Muscle layer of colon (tissue), 2 donors: ENCODE results near the gene CRISPLD2.

Experiments
- H3K27ac ChIP-seq: one replicate; pipeline ENCODE4 v1.7.0; 2013; ENCODE audit warnings: low read depth, mild to moderate bottlenecking, low read length, moderate library complexity
- H3K27me3 ChIP-seq, 2 donors: one replicate each; pipeline ENCODE4 v1.7.0; 2013; ENCODE audit warnings: low read length in 2 of 2, mild to moderate bottlenecking in 2 of 2; ENCODE audit not compliant: insufficient read depth in 2 of 2, control insufficient read depth in 1 of 2
- H3K36me3 ChIP-seq: one replicate; pipeline ENCODE4 v1.7.0; 2013; ENCODE audit warnings: mild to moderate bottlenecking, low read length; ENCODE audit not compliant: insufficient read depth
- H3K4me1 ChIP-seq: one replicate; pipeline ENCODE4 v1.7.0; 2013; ENCODE audit warnings: mild to moderate bottlenecking, low read length; ENCODE audit not compliant: insufficient read depth
- H3K4me3 ChIP-seq, 2 donors: one replicate each; pipeline ENCODE4 v1.7.0; 2013; ENCODE audit warnings: low read length in 2 of 2, low read depth in 1 of 2, mild to moderate bottlenecking in 1 of 2, moderate library complexity in 1 of 2
- H3K9ac ChIP-seq: one replicate; pipeline ENCODE4 v1.7.0; 2013; ENCODE audit warnings: low read length
- H3K9me3 ChIP-seq: one replicate; pipeline ENCODE4 v1.7.0; 2013; ENCODE audit warnings: mild to moderate bottlenecking, low read length
- donor health status: abdominal sarcoma.
- donor health status: Adenocarcinoma of cecum.

Gene CRISPLD2

GRCh38 chr16:84786605-84787262, 33.1 kb upstream of the CRISPLD2 start:
- Histone ChIP-seq H3K4me3 (no peak overlapping the region), H3K9me3 (no peaks in the 10 kb centered on the region), H3K27ac (peak overlapping the region; percentile 67), H3K9ac (no peak overlapping the region), H3K36me3 (no peaks in the 10 kb centered on the region), H3K27me3 (no peaks in the 10 kb centered on the region), H3K4me1 (peaks cover 23% of the 10 kb centered on the region)

DNA sequence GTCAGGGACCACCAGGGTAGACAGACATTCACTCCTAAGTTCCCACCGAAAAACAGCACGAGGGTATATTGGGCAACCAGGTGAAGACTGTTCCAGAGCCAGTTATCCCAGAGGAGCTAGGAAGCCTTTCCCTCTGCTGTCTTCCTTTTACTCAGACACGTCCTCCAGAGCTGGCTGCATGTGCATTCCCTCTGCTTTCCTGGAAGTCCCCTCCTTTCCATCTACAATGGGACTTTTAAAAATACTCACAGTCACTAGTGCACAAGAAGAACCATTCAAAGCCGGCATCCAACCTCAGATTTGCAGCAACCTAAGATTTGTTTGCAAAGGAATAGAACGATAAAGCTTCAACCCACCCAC, 32.5 kb upstream of the CRISPLD2 start:
- Histone ChIP-seq H3K36me3 (no peaks in the 10 kb centered on the region), H3K9me3 (no peaks in the 10 kb centered on the region), H3K27me3 (no peaks in the 10 kb centered on the region), H3K4me3 (no peak overlapping the region), H3K27ac (peak overlapping the region; percentile 67), H3K9ac (no peak overlapping the region), H3K4me1 (peaks cover 23% of the 10 kb centered on the region)

DNA sequence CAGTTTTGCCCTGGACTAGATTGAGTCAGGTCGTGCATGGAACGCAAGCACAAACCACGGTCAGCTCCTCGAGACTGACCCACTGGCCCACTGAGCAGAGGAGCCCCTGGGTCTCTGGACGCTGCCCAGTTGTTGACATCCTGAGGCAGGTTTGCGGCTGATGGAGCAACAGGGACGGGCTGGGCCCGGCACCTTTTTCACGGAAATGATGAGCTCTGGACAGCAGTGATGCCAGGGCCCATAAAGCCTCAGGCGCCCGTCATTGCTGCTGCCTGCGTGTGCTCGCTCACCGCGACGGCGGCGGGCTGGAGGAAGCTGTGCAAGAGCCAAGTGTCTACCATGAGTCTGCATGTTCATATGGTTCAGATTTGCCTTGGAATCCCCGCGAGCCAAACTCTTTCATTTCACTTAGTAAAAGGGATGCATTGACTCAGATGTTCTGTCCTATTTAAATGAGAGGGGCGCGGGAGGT, 30.8 kb upstream of the CRISPLD2 start:
- H3K9ac ChIP-seq: no peak overlapping the region
- peaks cover 23% of the 10 kb centered on the region for H3K4me1 ChIP-seq
- H3K4me3 ChIP-seq: no peak overlapping the region
- H3K27me3 ChIP-seq: no peaks in the 10 kb centered on the region
- no peaks in the 10 kb centered on the region for H3K9me3 ChIP-seq
- H3K36me3 ChIP-seq: no peaks in the 10 kb centered on the region
- no peak overlapping the region for H3K27ac ChIP-seq

- no peaks in the 10 kb centered on the region for H3K9me3 ChIP-seq
- H3K27ac ChIP-seq: no peak overlapping the region
- H3K4me3 ChIP-seq: no peak overlapping the region
- H3K36me3 ChIP-seq: no peaks in the 10 kb centered on the region
- no peak overlapping the region for H3K9ac ChIP-seq
- no peaks in the 10 kb centered on the region for H3K27me3 ChIP-seq
- peaks cover 25% of the 10 kb centered on the region for H3K4me1 ChIP-seq
Observed at GRCh38 chr16:84789431-84789830, 30.4 kb upstream of the CRISPLD2 start.

DNA sequence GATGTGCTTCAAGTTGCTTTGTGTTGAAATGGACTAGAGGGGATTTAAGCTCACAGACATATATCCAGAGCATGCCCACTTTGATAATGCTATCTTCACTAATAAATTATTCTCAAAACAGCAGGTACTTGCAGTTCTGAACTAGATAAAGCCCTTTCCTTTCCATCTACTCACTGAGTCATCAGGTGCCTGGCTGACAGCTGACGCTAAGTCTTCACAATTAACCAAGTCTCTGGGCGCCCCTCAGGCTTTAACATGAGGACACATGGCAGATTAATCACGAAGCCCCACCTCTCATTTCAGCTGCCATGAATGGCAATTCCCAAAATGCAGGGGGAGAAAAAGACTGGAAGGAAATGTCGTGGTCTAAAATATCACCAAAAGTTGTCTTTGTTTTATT, 29.5 kb upstream of the CRISPLD2 start:
- Histone ChIP-seq H3K4me1 (peaks cover 32% of the 10 kb centered on the region), H3K27ac (no peak overlapping the region), H3K36me3 (no peaks in the 10 kb centered on the region), H3K27me3 (no peaks in the 10 kb centered on the region), H3K9ac (no peak overlapping the region), H3K9me3 (no peaks in the 10 kb centered on the region), H3K4me3 (no peak overlapping the region)

DNA sequence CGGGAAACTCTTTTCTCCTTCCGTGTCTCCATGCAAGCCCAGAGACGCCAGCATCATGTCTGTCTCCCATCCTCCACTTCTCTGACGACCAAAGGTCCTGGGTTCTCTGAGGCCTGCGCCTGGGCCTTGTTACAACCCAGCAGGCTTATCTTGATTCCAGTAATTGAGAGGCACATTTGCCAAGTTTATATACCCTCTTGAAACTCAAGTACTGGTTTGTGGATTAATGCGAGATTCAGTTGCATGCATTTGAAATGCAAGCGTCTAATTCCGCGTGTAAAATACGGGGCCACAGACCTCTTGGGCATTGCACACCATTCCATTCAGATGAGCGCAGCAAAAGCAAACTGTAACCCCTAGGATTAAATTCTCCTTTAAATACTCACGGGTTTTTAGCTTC, 28.7 kb upstream of the CRISPLD2 start:
- Histone ChIP-seq H3K36me3 (no peaks in the 10 kb centered on the region), H3K9me3 (no peaks in the 10 kb centered on the region), H3K9ac (no peak overlapping the region), H3K27ac (no peak overlapping the region), H3K27me3 (no peaks in the 10 kb centered on the region), H3K4me3 (no peak overlapping the region), H3K4me1 (peaks cover 27% of the 10 kb centered on the region)

GRCh38 chr16:84791501-84791900, 28.3 kb upstream of the CRISPLD2 start:
- H3K4me1 ChIP-seq: peaks cover 23% of the 10 kb centered on the region
- no peak overlapping the region for H3K9ac ChIP-seq
- H3K27me3 ChIP-seq: no peaks in the 10 kb centered on the region
- H3K36me3 ChIP-seq: no peaks in the 10 kb centered on the region
- no peaks in the 10 kb centered on the region for H3K9me3 ChIP-seq
- H3K27ac ChIP-seq: no peak overlapping the region
- H3K4me3 ChIP-seq: no peak overlapping the region

GRCh38 chr16:84794186-84794585, 25.6 kb upstream of the CRISPLD2 start:
- Histone ChIP-seq H3K27me3 (no peaks in the 10 kb centered on the region), H3K4me3 (no peak overlapping the region), H3K27ac (no peak overlapping the region), H3K36me3 (no peaks in the 10 kb centered on the region), H3K9me3 (no peaks in the 10 kb centered on the region), H3K4me1 (peaks cover 10% of the 10 kb centered on the region), H3K9ac (no peak overlapping the region)

DNA sequence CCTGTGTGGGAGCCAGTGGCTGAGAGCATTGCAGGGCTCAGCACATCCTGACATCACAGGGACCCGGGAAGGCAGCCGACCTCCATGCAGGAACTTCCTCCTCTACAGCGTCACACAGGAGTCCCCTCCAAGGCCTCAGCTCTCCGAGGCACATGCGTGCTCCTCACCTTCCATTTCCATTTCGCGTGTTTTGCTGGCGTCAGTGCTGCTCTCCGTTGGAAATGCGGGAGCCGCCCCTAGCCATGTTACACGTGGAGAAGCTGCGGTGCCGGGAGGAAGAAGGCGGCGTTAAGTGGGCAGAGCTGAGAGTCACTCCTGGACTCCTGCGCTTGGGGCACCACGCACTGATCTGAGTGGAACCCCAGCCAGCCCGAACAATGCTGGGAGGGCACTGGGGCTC, 25.2 kb upstream of the CRISPLD2 start:
- Histone ChIP-seq H3K9me3 (no peaks in the 10 kb centered on the region), H3K36me3 (no peaks in the 10 kb centered on the region), H3K27me3 (no peaks in the 10 kb centered on the region), H3K27ac (no peak overlapping the region), H3K4me1 (peaks cover 10% of the 10 kb centered on the region), H3K9ac (no peak overlapping the region), H3K4me3 (no peak overlapping the region)

DNA sequence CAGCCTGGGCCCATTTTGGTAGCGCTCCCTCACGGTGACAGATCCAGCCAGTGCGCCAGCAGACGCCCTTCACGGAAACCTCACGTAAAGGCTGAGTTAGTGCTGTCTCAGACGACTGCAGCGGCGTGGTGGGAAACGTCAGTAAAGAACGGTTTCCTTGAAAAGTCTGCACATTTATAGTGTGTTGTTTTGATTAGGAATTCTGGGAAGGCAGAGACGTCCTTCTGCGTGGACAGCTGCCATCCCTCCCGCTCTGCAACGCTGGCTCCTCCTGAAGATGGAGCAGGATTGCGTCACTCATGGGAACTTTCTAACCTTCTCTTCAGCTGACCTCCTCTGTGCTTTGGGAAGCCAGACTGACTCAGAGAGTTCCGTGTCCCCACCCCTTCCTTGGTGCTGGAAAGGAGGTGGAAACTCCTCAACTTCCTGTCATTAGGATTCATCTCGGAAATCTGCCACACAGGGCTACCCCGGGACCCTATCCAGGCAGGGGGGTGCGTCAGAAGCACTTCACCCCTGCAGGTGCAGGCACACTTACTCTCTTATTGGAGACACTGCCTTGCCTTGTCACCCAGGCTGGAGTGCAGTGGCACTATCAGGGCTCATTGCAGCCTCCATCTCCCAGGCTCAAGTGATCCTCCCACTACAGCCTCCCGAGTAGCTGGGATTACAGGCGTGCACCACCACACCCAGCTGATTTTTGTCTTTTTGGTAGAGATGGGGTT, 24.3 kb upstream of the CRISPLD2 start:
- Histone ChIP-seq H3K9me3 (no peaks in the 10 kb centered on the region), H3K4me1 (peaks cover 10% of the 10 kb centered on the region), H3K4me3 (peak overlapping the region in 1 of 2 donors; percentile 47), H3K36me3 (no peaks in the 10 kb centered on the region), H3K27ac (peak overlapping the region; percentile 78), H3K27me3 (no peaks in the 10 kb centered on the region), H3K9ac (no peak overlapping the region)

GRCh38 chr16:84800158-84800978, 19.4 kb upstream of the CRISPLD2 start:
- no peaks in the 10 kb centered on the region for H3K27me3 ChIP-seq
- no peak overlapping the region for H3K9ac ChIP-seq
- peaks cover under 1% of the 10 kb centered on the region for H3K4me1 ChIP-seq
- no peaks in the 10 kb centered on the region for H3K9me3 ChIP-seq
- H3K36me3 ChIP-seq: no peaks in the 10 kb centered on the region
- no peak overlapping the region for H3K27ac ChIP-seq
- no peak overlapping the region for H3K4me3 ChIP-seq
